Measurements from ENCODE around the gene CCP110. TPM values are rescaled to one million over a fixed set of nuclear protein-coding genes. Genes with fewer than 3 reads are reported as not detected.

Gene CCP110
- total and polyA plus RNA-seq, 2 donors from 2014 or later, result 3.5 to 14.5 TPM

DNA sequence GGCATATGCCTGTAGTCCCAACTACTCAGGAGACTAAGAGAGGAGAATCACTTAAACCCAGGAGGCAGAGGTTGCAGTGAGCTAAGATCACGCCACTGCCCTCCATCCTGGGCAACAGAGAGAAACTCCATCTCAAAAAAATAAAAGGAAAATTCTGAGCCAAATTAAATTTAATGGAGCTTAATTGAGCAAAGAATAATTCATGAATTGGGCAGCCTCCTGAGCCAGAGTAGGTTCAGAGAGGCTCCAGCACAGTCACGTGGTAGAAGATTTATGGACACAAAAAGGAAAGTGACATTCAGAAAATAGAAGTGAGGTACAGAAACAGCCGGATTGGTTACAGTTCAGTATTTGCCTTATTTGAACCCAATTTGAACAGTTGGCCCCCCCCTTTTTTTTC is 42.6 kb downstream of the CCP110 start:
- TF ChIP-seq, protein P1, sequence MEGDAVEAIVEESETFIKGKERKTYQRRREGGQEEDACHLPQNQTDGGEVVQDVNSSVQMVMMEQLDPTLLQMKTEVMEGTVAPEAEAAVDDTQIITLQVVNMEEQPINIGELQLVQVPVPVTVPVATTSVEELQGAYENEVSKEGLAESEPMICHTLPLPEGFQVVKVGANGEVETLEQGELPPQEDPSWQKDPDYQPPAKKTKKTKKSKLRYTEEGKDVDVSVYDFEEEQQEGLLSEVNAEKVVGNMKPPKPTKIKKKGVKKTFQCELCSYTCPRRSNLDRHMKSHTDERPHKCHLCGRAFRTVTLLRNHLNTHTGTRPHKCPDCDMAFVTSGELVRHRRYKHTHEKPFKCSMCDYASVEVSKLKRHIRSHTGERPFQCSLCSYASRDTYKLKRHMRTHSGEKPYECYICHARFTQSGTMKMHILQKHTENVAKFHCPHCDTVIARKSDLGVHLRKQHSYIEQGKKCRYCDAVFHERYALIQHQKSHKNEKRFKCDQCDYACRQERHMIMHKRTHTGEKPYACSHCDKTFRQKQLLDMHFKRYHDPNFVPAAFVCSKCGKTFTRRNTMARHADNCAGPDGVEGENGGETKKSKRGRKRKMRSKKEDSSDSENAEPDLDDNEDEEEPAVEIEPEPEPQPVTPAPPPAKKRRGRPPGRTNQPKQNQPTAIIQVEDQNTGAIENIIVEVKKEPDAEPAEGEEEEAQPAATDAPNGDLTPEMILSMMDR (IDR thresholded peaks at IDR 0.05; ENCODE audit: borderline replicate concordance, extremely low read depth, insufficient read depth), result no peak
- Histone ChIP-seq H3K27ac (ENCODE audit: low read depth in 2 of 2, low read length in 2 of 2) (no peak overlapping the region), H3K9me3 (ENCODE audit: control insufficient read depth in 2 of 3, insufficient read depth in 1 of 3, low read length in 3 of 3) (no peaks in the 10 kb centered on the region), H3K36me3 (ENCODE audit: control insufficient read depth in 2 of 3, insufficient read depth in 3 of 3, low read length in 3 of 3) (peaks cover 0 to 21% (median 7%) of the 10 kb centered on the region in 3 donors), H3K27me3 (ENCODE audit: control insufficient read depth, insufficient read depth, low read length) (no peaks in the 10 kb centered on the region), H3K9ac (ENCODE audit: low read length in 3 of 3) (no peak overlapping the region), H3K4me3 (ENCODE audit: low read length in 3 of 3) (no peak overlapping the region), H3K4me1 (ENCODE audit: control insufficient read depth in 2 of 3, insufficient read depth in 2 of 3, low read depth in 1 of 3, low read length in 3 of 3) (no peaks in the 10 kb centered on the region)
- DNase-seq, result no peak
- no peak for FAIRE-seq
- intact Hi-C loops (cut with DNase I), result no loop called here

DNA sequence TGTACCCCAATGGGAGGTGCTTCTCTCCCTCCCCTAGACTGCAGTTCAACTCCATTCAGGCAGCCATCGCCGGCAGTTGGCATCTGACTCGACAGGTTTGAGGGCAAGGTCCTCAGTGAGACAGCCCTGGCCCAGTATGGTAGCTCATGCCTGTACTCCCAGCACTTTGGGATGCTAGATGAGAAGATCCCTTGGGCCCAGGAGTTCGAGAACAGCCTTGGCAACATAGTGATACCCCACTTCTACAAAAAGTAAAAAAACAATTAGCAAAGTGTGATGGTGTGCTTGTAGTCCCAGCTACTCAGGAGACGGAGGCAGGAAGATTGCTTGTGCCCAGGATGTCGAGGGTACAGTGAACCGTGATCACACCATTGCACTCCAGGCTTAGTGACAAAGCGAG is 43.8 kb downstream of the CCP110 start:
- H3K4me3 ChIP-seq (ENCODE audit: low read length in 3 of 3), result no peak overlapping the region
- H3K36me3 ChIP-seq (ENCODE audit: control insufficient read depth in 2 of 3, insufficient read depth in 3 of 3, low read length in 3 of 3), result peaks cover 0 to 25% (median 13%) of the 10 kb centered on the region in 3 donors
- no peaks in the 10 kb centered on the region for H3K9me3 ChIP-seq (ENCODE audit: control insufficient read depth in 2 of 3, insufficient read depth in 1 of 3, low read length in 3 of 3)
- FAIRE-seq, result no peak
- H3K27ac ChIP-seq (ENCODE audit: low read depth in 2 of 2, low read length in 2 of 2), result no peak overlapping the region
- TF ChIP-seq, protein P1 (IDR thresholded peaks at IDR 0.05; ENCODE audit: borderline replicate concordance, extremely low read depth, insufficient read depth), result no peak
- H3K27me3 ChIP-seq (ENCODE audit: control insufficient read depth, insufficient read depth, low read length), result no peaks in the 10 kb centered on the region
- H3K4me1 ChIP-seq (ENCODE audit: control insufficient read depth in 2 of 3, insufficient read depth in 2 of 3, low read depth in 1 of 3, low read length in 3 of 3), result no peaks in the 10 kb centered on the region
- no peak for DNase-seq
- H3K9ac ChIP-seq (ENCODE audit: low read length in 3 of 3), result no peak overlapping the region
- intact Hi-C loops (cut with DNase I), result no loop called here

DNA sequence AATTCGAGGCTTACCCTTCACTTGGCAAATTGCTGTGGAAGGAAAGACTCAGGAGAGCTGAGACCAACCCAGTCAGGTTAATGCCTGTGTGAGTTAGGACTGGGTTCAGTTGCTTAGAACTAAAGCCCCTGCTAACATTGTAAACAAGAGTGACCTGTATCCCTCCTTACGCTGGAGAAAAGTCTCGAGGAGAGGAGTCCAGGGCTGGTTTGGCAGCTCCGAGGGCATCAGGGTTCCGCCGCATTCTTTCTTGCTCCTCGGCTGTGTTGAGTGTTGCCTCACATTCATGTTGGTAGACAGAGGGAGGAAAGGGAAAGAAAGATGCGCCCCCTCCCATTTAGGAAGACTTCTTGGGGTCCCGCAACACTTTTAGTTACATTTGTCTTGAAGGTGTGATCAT is 50.3 kb downstream of the CCP110 start:
- no peak for FAIRE-seq

More for the DNA sequence above, 50.3 kb downstream of the CCP110 start:
- TF ChIP-seq, protein P1 (IDR thresholded peaks at IDR 0.05; ENCODE audit: borderline replicate concordance, extremely low read depth, insufficient read depth), result no peak
- DNase-seq, result no peak
- H3K27ac ChIP-seq (ENCODE audit: low read depth in 2 of 2, low read length in 2 of 2), result no peak overlapping the region
- H3K9me3 ChIP-seq (ENCODE audit: control insufficient read depth in 2 of 3, insufficient read depth in 1 of 3, low read length in 3 of 3), result no peaks in the 10 kb centered on the region
- peaks cover 0 to 46% (median 33%) of the 10 kb centered on the region in 3 donors for H3K36me3 ChIP-seq (ENCODE audit: control insufficient read depth in 2 of 3, insufficient read depth in 3 of 3, low read length in 3 of 3)
- H3K9ac ChIP-seq (ENCODE audit: low read length in 3 of 3), result no peak overlapping the region
- intact Hi-C loops (cut with DNase I), result no loop called here
- no peaks in the 10 kb centered on the region for H3K4me1 ChIP-seq (ENCODE audit: control insufficient read depth in 2 of 3, insufficient read depth in 2 of 3, low read depth in 1 of 3, low read length in 3 of 3)
- H3K27me3 ChIP-seq (ENCODE audit: control insufficient read depth, insufficient read depth, low read length), result no peaks in the 10 kb centered on the region
- no peak overlapping the region for H3K4me3 ChIP-seq (ENCODE audit: low read length in 3 of 3)

Measured in kidney (tissue), 14 donors.